GM15510 (cell line): ENCODE measurements around the gene SLC25A34.

Source experiments
- POLR2A ChIP-seq: IDR thresholded peaks from 3 replicates; pipeline ENCODE4 v1.6.1; 2011; ENCODE audit warnings: borderline replicate concordance; ENCODE audit not compliant: insufficient read length; ENCODE audit errors: extremely low read depth

Gene SLC25A34

DNA sequence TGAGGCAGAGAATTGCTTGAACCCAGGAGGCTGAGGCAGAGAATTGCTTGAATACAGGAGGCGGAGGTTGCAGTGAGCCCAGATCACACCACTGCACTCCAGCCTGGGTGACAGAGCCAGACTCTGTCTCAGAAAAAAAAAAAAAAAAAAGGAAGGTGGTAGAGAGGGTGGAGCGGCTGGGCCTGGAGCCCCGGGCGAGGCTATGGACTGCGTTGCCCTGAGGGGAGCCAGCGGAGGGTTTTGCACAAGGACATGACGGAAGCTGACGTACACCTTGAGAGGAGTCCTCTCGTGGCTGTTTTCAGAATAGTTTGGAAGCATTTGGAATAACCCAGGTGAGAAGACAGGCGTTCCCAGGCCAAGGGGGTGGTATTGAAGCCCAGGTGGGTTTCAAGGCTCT is 15.7 kb downstream of the SLC25A34 start:
- TF ChIP-seq POLR2A, result no peak

DNA sequence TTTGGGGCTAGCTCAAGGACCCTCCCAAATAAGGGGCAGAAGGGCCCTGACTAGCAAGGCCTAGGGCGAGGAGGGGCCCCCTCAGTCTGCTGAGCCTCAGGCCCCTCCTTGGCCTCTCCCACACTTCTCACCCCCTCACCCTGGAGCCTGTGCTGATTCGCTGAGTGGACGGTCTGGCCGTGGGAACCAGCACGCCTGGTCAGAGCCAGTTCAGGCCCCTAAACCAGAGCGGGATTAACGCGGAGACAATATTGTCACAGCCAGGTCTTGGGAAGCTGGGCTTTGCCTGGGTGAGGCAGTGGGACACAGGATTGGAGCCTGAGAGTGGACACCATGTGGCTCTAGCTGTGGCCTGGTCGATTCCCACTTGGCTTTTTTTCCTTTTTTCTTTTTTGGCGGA is 17.7 kb downstream of the SLC25A34 start:
- no peak for TF ChIP-seq POLR2A

DNA sequence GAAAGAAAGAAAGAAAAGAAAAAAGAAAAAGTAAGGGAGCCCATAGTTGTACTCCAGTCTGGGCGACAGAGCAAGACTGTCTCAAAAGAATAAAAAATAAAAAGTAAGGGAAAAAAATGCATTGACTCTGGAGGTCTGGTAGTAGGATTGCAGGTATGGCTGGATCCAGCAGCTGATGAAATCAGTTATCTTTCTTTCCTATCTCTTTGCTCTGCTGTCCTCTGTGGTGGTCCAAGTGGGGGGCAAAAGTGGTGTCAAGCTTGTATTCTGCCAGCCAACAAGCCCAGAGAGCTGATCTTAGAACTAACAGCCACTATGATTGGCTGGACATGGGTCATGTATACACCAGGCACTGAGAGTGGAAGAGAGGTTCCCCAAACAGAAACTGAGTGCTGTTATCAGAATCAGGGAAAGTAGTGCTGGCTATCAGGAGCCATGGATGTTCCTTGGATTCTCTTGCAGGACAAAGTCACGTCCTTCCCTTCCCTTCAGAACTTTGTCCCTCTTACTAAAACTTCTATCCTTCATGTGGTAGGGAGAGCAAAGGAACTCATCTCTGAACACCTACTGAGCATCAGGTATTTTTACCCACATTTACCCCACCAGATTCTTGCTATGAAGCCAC is 19.1 kb downstream of the SLC25A34 start:
- no peak for TF ChIP-seq POLR2A

DNA sequence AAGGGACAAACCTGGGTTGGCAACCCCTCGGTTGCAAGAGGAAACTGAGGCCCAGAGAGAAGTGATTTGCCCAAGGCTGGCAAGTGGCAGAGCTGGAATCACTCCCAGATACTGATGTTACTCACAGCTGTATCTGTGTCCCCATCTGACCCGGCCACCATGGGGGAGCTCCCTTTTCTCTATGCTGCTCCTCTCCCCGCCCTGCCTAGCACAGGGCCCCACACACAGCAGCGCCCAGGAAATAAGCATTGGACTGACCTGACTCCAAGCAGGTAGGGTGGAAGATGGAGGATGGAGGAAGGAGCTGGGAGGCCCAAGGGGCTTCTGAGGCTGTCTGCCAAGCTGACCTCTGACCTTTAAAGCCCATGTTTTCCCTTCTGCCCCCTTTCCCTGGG is 19.6 kb downstream of the SLC25A34 start:
- no peak for TF ChIP-seq POLR2A

DNA sequence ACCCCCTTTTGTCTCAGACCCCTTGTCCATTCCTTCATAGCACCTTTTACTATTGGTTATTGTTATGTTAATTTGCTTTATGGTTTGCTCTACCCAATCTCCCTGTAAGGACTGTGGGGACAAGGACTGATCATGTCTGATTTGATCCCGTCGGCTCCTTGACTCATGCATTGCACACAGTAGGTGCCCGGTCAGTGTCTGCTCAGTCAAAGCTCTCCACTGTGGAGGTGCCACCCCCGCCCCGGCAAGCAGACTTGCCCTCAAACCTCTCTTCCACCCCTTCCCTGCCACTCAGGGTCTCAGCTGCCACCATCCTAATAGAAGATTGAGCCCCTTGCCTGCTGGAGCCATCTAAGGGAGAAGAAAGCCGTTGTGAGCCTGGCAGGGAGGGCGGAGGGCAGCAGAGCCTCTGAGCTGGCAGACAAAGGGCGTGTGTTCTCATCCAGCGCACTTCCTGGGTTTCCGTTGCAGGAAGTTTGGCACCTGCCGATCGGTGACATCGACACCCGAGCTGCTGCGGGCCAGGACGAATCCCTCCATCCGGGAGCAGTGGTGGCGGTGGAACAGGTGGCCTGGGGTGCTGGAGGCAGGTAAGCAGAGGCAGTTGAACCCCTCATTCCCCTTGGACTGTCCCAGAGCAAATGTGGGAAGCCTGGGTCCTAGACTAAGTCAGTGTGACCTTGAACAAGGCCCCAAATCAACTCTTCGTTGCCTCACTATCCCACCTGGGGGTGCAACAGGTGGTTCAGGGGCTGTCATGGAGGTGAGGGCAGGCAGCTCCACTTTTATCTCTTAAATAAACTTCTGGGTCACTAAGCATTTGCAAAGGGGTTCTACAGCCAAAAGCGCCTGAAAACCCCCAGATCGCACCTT is 20.3 kb downstream of the SLC25A34 start:
- no peak for TF ChIP-seq POLR2A

DNA sequence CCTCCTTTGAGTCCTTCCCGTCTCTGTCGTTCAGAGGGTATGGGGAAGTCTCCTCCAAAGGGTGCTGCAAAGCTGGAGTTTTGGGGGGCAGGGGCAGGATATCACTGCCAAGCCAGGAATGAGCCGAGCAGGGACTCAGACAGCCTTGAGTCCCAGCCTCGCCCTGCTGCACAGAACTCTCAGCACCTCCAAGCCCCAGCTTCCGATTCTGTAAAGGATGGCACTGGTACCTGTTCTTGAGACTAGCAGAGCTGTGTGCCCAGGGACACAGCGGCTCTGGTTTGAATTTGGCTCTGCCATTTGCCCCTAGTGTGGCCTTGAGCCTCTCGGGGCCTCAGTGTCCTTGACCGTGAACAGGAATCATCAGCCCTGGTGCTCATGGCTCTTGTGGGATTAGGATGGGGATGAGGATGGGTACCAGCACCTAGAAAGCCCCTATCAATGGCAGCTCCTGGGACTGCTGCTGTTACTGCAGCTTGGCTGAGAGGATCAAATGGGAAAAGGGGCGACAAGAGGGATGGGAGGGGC is 21.0 kb downstream of the SLC25A34 start:
- no peak for TF ChIP-seq POLR2A

DNA sequence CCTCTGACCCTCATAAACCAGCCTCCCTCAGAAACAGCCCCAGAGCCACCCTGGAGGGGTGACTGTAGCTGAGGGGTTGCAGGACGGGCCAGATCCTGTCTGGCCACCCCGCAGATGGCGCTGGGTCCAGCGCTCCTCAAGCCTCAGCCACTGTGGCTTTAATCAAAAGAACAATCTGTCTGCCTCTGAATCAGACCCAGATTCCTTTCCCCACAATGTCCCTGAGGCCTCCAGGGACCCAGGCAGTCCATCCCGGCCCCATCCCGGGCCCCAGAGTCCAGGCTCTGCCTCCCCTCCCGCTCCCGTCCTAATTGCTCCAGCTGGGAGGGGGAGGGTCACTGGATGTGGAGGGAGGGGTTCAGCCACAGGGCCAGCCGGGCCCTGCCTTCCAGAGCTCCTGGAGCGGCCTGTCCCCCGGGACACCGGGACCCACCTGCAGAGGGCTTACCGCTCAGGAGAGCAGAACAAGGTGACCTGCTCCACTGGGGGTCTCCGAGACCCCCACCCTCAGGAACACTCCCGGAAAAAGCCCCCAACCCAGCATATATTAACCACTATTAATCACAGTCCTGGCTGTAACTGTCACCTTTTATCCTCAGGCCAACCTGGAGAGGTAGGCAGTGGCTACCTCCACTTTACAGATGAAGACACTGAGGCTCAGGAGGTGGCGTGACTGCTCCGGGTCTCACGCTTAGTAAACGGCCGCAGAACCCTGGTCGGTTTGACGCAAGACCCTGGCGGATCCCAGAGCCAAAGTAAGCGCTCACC is 21.7 kb downstream of the SLC25A34 start:
- TF ChIP-seq POLR2A, result no peak

DNA sequence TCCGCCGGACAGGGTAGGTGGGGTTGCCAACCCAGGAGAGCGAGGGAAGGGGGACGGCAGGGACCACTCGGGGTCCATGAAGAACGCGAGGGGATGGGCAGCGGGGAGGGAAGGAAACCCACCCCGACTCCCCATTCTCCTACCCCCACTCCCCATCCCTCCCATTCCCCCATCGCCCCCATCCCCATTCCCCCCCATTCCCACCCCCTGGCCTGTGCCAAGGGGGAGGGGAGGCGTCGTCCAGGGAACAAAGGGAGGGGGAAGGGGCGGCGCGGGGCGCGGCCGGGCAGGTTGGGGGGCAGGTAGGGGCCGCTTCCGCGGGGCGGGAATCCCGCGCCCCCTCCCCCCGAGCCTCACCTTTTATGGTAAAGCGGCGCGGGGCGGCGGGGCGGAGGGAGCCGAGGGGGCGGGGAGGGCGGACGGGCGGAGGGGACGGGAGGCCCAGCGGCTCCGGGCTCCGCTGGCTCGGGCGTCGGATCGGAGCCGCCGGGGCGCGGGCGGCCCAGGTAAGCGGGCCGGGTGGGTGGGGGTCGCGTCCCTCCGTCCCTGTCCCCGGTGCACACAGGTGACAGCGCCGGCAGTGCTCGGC is 22.4 kb downstream of the SLC25A34 start, which contains the start of gene FBLIM1:
TSS of gene FBLIM1 (plus strand) at position 453 of the 589 bp plus-strand sequence. CDS start 6,189 bp downstream, outside the sequence.
- TF ChIP-seq POLR2A, result no peak

DNA sequence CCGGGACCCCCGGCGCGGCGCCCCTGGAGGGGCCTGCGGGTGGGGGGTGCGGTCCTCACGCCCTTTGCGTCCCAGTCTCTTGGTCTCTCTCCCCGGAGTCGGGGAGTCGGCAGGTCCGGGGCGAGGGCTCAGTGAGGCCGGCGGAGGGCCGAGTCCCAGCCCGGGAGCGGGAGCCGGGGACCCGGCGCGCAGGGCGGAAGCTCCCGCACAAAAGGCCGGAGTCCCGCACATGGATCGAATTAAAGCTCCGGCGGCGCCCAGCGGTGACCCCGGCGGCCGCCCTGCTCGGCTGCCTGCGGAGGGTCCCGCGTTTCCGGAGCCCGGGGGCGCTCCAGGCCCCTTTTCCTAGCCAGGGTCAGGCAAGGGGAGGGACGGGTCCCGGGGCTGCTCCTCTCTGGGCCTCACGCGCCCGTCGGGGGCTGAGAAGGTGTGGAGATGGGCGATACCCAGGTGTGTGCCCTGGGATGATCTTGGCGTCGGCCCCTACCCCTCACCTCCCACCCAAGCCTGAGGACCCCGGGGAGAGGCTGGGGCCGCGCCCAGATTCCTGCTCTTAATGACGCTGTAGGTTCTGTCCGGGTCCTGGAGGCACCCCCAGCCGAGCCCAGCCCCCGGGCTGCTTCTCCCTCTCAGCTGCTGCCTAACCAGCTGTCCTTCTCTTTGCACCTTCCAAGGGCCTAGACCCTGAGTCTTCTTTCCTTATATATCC is 23.0 kb downstream of the SLC25A34 start:
- no peak for TF ChIP-seq POLR2A

DNA sequence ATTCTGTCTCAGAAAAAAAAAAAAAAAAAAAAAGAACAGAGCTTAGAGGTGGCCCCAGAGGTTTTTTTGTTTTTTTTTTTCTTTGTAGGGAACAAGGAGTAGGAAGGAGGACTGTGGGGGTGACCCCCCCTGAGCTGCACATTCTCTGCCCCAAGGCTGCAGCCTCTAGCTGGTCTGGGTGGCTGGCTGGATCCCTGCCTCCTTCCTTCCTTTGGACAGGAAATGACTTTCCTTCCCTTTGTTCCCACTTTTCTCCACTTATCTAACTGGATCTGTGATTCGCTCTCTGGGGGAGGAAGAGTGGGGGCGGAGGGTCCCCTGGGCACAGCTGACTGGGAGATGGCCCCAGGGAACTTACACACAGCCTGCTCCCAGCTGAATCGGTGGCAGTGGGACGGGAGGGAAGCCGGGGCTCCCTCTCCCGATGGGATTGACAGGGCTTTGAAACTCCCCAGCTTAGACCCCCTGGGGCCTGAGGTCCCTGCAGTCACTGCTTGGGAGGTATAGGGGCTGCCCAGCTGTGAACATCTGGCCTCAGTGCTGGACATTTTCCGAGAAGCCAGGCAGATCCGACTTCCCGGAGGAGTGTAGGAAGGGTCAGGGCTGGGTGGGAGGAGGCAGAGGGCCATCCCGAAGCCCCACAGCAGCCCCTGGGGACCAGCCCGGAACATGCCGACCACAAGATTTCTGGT is 24.6 kb downstream of the SLC25A34 start:
- no peak for TF ChIP-seq POLR2A

DNA sequence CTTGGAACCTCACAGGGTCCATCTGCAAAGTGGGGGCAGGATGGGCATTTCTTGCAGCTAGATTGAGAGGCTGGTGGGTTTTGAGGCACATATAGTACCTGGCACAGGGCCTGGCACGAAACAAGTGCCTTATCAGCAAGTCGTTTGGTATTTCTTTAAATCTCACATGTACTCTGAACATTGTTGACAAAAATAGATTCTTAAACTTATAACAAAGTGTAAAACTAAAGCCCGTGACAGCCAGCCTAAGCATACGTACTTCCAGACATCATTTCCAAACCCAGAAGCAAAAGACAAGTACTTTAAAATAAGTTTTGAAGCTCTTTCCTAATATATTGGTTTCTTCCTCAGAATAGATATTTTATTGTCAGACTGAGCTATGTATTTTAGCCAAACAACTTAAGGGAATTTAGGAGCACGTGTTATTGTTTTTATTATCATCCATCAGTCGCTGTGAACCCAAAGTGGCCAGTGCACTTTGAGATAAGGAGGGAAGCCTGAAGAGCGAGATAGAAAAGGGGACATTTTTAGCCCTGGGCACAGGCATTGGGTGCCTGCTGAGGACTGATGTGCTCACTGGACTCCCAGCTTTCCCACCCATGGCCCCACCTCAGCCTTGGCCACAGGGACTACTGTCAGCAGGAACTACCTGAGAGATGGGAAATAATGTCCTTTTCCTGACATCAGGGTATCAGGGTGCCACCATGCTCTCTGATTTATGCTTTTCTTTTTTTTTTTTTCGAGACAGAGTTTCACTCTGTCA is 25.5 kb downstream of the SLC25A34 start:
- TF ChIP-seq POLR2A, result no peak

DNA sequence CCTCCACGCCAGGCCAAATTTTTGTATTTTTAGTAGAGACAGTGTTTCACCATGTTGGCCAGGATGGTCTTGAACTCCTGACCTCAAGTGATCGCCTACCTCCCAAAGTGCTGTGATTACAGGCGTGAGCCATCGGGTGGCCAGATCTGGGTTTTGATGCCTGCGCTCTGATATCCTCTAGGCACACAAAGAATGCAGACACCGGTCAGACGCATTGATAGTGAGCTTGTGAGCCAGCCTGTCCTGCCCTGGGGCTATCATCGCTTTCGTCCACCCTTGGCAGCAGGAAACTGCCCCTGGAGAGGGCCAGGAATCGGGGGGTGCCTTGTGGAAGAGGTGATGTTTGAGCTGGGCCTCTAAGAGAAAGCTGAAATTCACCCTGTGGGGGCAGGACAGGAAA is 26.5 kb downstream of the SLC25A34 start:
- TF ChIP-seq POLR2A, result no peak
